ENCODE measurements around the gene MYCBP2.
"Not testable (repeated sequence)": the region's sequence is repeated elsewhere in the genome, so short reads cannot be mapped to it uniquely, and the experiment has no call there.

The MYCBP2 gene

GRCh38 chr13:77026861-77027621 lies 299.9 kb downstream of the MYCBP2 start, which contains the start of gene FBXL3:
FBXL3 (minus strand) TSS chr13:77027159; CDS start chr13:77021860, 5,299 bp downstream.
- FAIRE-seq, result no peak

DNA sequence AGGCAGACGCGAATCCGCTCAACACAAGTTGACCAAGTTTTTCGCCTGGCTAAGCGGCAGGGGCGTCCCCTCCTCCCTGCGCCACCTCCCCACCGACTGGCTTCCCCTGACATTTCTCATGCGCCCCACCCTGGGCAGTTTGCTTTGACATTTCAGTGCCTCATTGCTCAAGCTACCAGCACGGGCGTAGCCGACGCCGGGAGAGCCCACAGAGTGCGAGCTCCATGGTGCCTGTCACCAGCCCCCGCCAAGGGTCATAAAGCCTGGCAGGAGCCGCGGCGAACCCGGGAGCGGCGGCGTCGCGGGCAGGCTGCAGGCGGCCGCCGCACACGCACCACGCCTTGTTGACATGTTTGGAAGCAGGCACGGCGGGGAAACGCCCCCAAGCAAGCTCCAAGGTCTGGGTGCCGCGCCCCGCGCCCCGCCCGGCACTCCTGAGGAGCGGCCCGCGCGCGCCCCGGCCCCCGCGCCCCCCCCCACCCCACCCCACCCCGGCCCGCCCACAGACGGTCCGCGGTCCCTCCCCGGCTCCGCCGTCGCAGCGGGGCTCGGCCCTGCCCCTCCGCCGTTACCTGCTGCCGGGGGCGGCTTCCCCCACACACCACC lies 300.5 kb downstream of the MYCBP2 start:
- FAIRE-seq, result no peak

GRCh38 chr13:77022341-77022740 lies 304.6 kb downstream of the MYCBP2 start:
- FAIRE-seq, result no peak

- peak; percentile 33 for FAIRE-seq
Observed at GRCh38 chr13:77019756-77020155, 307.1 kb downstream of the MYCBP2 start.

DNA sequence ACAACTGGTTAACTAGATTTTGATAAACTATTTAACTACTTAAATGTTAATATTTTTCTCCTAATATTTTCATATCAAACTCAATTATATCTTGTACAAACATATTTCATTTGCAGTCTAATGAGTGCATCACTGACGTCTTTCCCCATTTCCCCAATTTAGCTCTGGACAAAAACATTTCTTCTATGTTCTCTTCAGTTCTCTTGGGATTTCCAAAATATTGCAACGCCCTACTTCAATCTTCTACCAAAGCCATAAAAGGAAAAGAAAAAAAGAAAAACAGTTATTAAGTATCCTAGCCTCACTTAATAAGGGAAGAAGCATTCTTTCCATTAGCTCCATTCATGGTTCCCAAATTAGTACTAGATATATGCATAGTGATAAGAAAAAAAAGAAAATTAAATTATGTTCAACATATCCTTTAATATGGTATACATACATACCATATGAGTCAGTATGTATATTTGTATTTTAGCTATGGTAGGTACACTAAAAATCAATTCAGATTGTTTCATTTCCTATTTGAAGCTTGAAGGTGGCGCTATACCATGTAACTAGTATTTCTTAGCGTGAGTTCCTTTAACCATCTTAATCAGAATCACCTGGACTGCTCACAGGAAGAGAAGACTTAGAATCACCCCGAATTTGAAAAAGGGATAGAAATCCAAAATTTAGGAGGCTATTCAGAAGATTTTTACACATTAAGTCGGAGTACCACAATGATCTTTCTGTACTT lies 309.8 kb downstream of the MYCBP2 start:
- FAIRE-seq, result peak; percentile 5

DNA sequence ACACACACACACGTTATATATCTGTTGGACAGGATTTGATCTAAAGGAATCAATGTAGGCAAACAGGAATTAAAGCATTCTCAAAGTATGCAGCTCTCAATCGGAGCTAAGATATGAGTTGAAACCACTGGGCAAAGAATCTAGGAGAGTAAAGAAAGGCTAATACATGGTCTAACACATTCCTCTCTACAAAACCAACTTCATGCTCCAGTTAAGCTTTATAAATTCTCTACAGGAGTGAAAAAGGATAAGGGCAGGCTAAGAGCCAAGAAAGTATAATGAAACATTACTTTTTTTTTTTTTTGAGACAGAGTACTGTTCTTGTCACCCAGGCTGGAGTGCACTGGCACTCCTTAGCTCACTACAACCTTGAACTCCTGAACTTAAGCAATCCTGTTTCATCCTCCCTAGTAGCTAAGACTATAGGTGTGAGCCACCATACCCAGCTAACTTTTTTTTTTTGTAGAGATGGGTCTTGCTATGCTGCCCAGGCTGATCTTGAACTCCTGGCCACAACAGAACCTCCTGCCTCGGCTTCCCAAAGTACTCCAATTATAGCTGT lies 310.6 kb downstream of the MYCBP2 start:
- FAIRE-seq, result no peak

- no peak for FAIRE-seq
Observed at GRCh38 chr13:77014906-77015685, 311.8 kb downstream of the MYCBP2 start.

- FAIRE-seq, result no peak
Observed at GRCh38 chr13:77013853-77014542, 312.9 kb downstream of the MYCBP2 start.

GRCh38 chr13:77009719-77010118 lies 317.2 kb downstream of the MYCBP2 start:
- FAIRE-seq, result not testable (repeated sequence)

- FAIRE-seq, result no peak
Observed at GRCh38 chr13:77009011-77009410, 317.9 kb downstream of the MYCBP2 start.

DNA sequence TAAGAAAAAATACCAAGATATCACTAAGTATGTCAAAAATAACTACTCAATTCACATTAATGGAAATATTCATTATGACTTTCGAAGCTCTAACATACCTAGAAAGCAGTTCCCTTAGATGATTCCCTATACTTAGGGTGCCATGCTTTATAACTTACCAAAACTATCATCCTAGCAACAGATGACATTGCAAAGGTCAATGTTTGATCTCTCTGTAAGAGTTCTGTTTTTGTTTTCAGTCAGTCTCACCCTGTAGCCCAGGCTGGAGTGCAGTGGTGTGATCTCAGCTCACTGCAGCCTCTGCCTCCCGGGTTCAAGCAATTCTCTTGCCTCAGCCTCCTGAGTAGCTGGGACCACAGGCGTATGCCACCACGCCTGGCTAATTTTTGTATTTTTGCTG lies 318.6 kb downstream of the MYCBP2 start:
- FAIRE-seq, result not testable (repeated sequence)

- no peak for FAIRE-seq
Observed at GRCh38 chr13:77002590-77003190, 324.2 kb downstream of the MYCBP2 start.

GRCh38 chr13:77001963-77002587 lies 324.8 kb downstream of the MYCBP2 start:
- FAIRE-seq, result no peak

- FAIRE-seq, result no peak
Observed at GRCh38 chr13:77001540-77001939, 325.4 kb downstream of the MYCBP2 start.

- no peak for FAIRE-seq
Observed at GRCh38 chr13:77000475-77000874, 326.4 kb downstream of the MYCBP2 start.

Data from colon (tissue), 2 donors.